Measurements from ENCODE around the gene GPHA2. TPM values are rescaled to one million over a fixed set of nuclear protein-coding genes. Genes with fewer than 3 reads are reported as not detected.

Gene GPHA2
- total RNA-seq, 1 donor from 2014 or later: not detected

DNA sequence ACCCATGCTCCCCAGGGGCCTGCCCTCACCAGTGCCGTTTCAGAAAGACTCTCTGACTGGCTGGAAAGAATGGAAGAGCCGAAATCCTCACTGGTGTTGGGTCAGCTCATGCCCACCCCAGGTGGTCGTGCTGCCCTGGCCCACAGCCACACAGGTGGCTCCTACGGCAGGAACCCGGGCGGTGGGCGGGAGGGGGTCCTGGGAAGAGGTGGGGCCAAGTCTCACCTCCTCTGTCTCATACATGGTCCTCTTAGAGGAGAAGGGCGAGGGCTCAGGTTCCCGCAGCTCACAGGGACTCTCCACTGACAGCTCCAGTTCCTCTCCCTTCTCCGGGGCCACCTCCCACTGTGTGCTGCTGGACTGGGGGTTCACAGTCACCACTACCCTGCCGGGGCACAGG is 26.9 kb downstream of the GPHA2 start:
- H3K36me3 Mint-ChIP-seq (ENCODE audit: low read depth, unreplicated experiment): peaks cover 18% of the 10 kb centered on the region
- no peak for FAIRE-seq
- no peaks in the 10 kb centered on the region for H3K9me3 ChIP-seq (ENCODE audit: insufficient read depth, low read depth, low read length)
- H3K4me3 ChIP-seq (ENCODE audit: insufficient read depth, low read depth, low read length): no peak overlapping the region
- H3K27ac ChIP-seq (ENCODE audit: low read depth, low read length): no peak overlapping the region
- H3K36me3 ChIP-seq (ENCODE audit: insufficient read depth, low read length): peaks cover 2% of the 10 kb centered on the region
- no peaks in the 10 kb centered on the region for H3K79me2 ChIP-seq (ENCODE audit: insufficient read depth, low read length)
- H3K27me3 Mint-ChIP-seq (ENCODE audit: low read depth, unreplicated experiment): no peaks in the 10 kb centered on the region
- H3K27me3 ChIP-seq (ENCODE audit: insufficient read depth, low read length): no peaks in the 10 kb centered on the region
- no peaks in the 10 kb centered on the region for H3K9me3 Mint-ChIP-seq (ENCODE audit: unreplicated experiment)
- no peaks in the 10 kb centered on the region for H4K20me1 ChIP-seq (ENCODE audit: insufficient read depth, low read length)
- H3K4me1 ChIP-seq (ENCODE audit: insufficient read depth, low read length): no peaks in the 10 kb centered on the region
- H3K4me1 Mint-ChIP-seq (ENCODE audit: low read depth, unreplicated experiment): no peaks in the 10 kb centered on the region
- no peak overlapping the region for H3K27ac Mint-ChIP-seq (ENCODE audit: unreplicated experiment)
- DNase-seq (ENCODE audit: low read depth): no peak
- H3K4me2 ChIP-seq (ENCODE audit: low read length): no peak overlapping the region
- no peak overlapping the region for H3K4me3 Mint-ChIP-seq (ENCODE audit: unreplicated experiment)
- H2AFZ ChIP-seq (ENCODE audit: low read depth, low read length): no peak overlapping the region
- TF ChIP-seq, protein P1, sequence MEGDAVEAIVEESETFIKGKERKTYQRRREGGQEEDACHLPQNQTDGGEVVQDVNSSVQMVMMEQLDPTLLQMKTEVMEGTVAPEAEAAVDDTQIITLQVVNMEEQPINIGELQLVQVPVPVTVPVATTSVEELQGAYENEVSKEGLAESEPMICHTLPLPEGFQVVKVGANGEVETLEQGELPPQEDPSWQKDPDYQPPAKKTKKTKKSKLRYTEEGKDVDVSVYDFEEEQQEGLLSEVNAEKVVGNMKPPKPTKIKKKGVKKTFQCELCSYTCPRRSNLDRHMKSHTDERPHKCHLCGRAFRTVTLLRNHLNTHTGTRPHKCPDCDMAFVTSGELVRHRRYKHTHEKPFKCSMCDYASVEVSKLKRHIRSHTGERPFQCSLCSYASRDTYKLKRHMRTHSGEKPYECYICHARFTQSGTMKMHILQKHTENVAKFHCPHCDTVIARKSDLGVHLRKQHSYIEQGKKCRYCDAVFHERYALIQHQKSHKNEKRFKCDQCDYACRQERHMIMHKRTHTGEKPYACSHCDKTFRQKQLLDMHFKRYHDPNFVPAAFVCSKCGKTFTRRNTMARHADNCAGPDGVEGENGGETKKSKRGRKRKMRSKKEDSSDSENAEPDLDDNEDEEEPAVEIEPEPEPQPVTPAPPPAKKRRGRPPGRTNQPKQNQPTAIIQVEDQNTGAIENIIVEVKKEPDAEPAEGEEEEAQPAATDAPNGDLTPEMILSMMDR (IDR thresholded peaks at IDR 0.05; ENCODE audit: insufficient read depth, low read depth, low read length): no peak
- TF ChIP-seq EZH2 (IDR thresholded peaks at IDR 0.05; ENCODE audit: insufficient read depth, low read length): no peak
- no peak overlapping the region for H3K9ac ChIP-seq (ENCODE audit: low read length)

DNA sequence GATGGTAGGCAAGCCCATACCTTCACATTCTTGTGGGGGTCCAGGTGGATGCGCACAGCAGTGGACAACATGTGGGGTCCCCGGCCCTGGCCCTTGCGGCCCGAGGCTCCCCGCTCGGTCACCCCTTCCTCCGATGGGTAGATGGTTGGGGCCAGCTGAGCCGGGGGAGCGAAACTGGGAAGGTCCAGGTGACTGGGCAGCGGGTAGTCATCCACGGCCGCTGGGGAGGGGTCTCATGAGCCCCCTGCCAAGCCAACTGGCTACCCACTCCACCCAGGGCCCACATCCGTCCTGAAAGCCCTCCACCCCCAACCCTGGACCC is 29.4 kb downstream of the GPHA2 start:
- Histone ChIP-seq H4K20me1 (ENCODE audit: insufficient read depth, low read length) (no peaks in the 10 kb centered on the region), H3K4me3 (ENCODE audit: insufficient read depth, low read depth, low read length) (no peak overlapping the region), H3K27ac (ENCODE audit: low read depth, low read length) (no peak overlapping the region), H3K9ac (ENCODE audit: low read length) (no peak overlapping the region), H3K79me2 (ENCODE audit: insufficient read depth, low read length) (no peaks in the 10 kb centered on the region), H3K4me2 (ENCODE audit: low read length) (no peak overlapping the region), H2AFZ (ENCODE audit: low read depth, low read length) (no peak overlapping the region), H3K27me3 (ENCODE audit: insufficient read depth, low read length) (no peaks in the 10 kb centered on the region), H3K36me3 (ENCODE audit: insufficient read depth, low read length) (no peaks in the 10 kb centered on the region), H3K9me3 (ENCODE audit: insufficient read depth, low read depth, low read length) (no peaks in the 10 kb centered on the region), H3K4me1 (ENCODE audit: insufficient read depth, low read length) (no peaks in the 10 kb centered on the region)
- no peak overlapping the region for H3K27ac Mint-ChIP-seq (ENCODE audit: unreplicated experiment)
- no peaks in the 10 kb centered on the region for H3K27me3 Mint-ChIP-seq (ENCODE audit: low read depth, unreplicated experiment)
- peaks cover 12% of the 10 kb centered on the region for H3K36me3 Mint-ChIP-seq (ENCODE audit: low read depth, unreplicated experiment)
- DNase-seq (ENCODE audit: low read depth) (no peak), FAIRE-seq (no peak)
- TF ChIP-seq, protein P1 (IDR thresholded peaks at IDR 0.05; ENCODE audit: insufficient read depth, low read depth, low read length): no peak
- no peak for TF ChIP-seq EZH2 (IDR thresholded peaks at IDR 0.05; ENCODE audit: insufficient read depth, low read length)
- H3K4me1 Mint-ChIP-seq (ENCODE audit: low read depth, unreplicated experiment): no peaks in the 10 kb centered on the region
- H3K4me3 Mint-ChIP-seq (ENCODE audit: unreplicated experiment): no peak overlapping the region
- H3K9me3 Mint-ChIP-seq (ENCODE audit: unreplicated experiment): no peaks in the 10 kb centered on the region

- Histone ChIP-seq H3K36me3 (ENCODE audit: insufficient read depth, low read length) (no peaks in the 10 kb centered on the region), H3K9ac (ENCODE audit: low read length) (no peak overlapping the region), H4K20me1 (ENCODE audit: insufficient read depth, low read length) (no peaks in the 10 kb centered on the region), H3K4me3 (ENCODE audit: insufficient read depth, low read depth, low read length) (no peak overlapping the region), H2AFZ (ENCODE audit: low read depth, low read length) (no peak overlapping the region), H3K9me3 (ENCODE audit: insufficient read depth, low read depth, low read length) (no peaks in the 10 kb centered on the region), H3K27ac (ENCODE audit: low read depth, low read length) (no peak overlapping the region), H3K4me1 (ENCODE audit: insufficient read depth, low read length) (no peaks in the 10 kb centered on the region), H3K27me3 (ENCODE audit: insufficient read depth, low read length) (no peaks in the 10 kb centered on the region), H3K4me2 (ENCODE audit: low read length) (no peak overlapping the region), H3K79me2 (ENCODE audit: insufficient read depth, low read length) (no peaks in the 10 kb centered on the region)
- Mint-ChIP-seq H3K27me3 (ENCODE audit: low read depth, unreplicated experiment) (no peaks in the 10 kb centered on the region), H3K36me3 (ENCODE audit: low read depth, unreplicated experiment) (peaks cover 12% of the 10 kb centered on the region), H3K27ac (ENCODE audit: unreplicated experiment) (no peak overlapping the region), H3K4me3 (ENCODE audit: unreplicated experiment) (no peak overlapping the region), H3K4me1 (ENCODE audit: low read depth, unreplicated experiment) (no peaks in the 10 kb centered on the region), H3K9me3 (ENCODE audit: unreplicated experiment) (no peaks in the 10 kb centered on the region)
- no peak for FAIRE-seq
- TF ChIP-seq, protein P1 (IDR thresholded peaks at IDR 0.05; ENCODE audit: insufficient read depth, low read depth, low read length): no peak
- no peak for TF ChIP-seq EZH2 (IDR thresholded peaks at IDR 0.05; ENCODE audit: insufficient read depth, low read length)
- DNase-seq (ENCODE audit: low read depth): no peak
Observed at GRCh38 chr11:64905516-64906313, 30.0 kb downstream of the GPHA2 start.
